K562 (cell line): Measurements from ENCODE around the gene LMOD1. TPM values are rescaled to one million over a fixed set of nuclear protein-coding genes. Genes with fewer than 3 reads are reported as not detected.

Experiments used
- ATF7 ChIP-seq: fragments of 450-650 bp; IDR thresholded peaks from 2 replicates; pipeline ENCODE4 v1.7.1; 2014; ENCODE audit warnings: mild to moderate bottlenecking, moderate library complexity
- CBFA2T3 ChIP-seq: fragments of 450-650 bp; IDR thresholded peaks from 2 replicates; pipeline ENCODE4 v1.6.1; 2017
- CBFB ChIP-seq: sonication (generic); formaldehyde crosslinking; IDR thresholded peaks from 2 replicates; pipeline ENCODE4 v1.4.0; 2020; ENCODE audit warnings: mild to moderate bottlenecking, missing genetic modification reagents
- CEBPG ChIP-seq, 3 experiments: fragments of 200-800 bp in 1 of 3; sonication (Bioruptor generic) in 1 of 3; sonication (generic) in 1 of 3; formaldehyde crosslinking in 1 of 3; IDR thresholded peaks in 2 of 3; conservative IDR thresholded peaks in 1 of 3; 2 replicates each; pipeline versions ENCODE4 v1.6.1 to v1.8.0; 2016 to 2022; ENCODE audit warnings: missing compliant biosample characterization in 2 of 3, missing genetic modification characterization in 2 of 3, mild to moderate bottlenecking in 1 of 3, missing genetic modification reagents in 1 of 3
- CREM ChIP-seq: IDR thresholded peaks from 2 replicates; pipeline ENCODE4 v1.6.1; 2014; ENCODE audit warnings: antibody characterized with exemption, low read depth
- DACH1 ChIP-seq: fragments of 450-650 bp; IDR thresholded peaks from 2 replicates; pipeline ENCODE4 v1.6.1; 2018; ENCODE audit not compliant: partially characterized antibody
- ESRRA ChIP-seq: fragments of 450-650 bp; IDR thresholded peaks from 2 replicates; pipeline ENCODE4 v1.6.1; 2014; ENCODE audit warnings: low read depth, mild to moderate bottlenecking, moderate library complexity, borderline replicate concordance
- GABPB1 ChIP-seq: sonication (generic); formaldehyde crosslinking; IDR thresholded peaks from 2 replicates; pipeline ENCODE4 v1.8.0; 2022; ENCODE audit warnings: mild to moderate bottlenecking, missing genetic modification reagents
- GATAD2B ChIP-seq: fragments of 450-650 bp; IDR thresholded peaks from 2 replicates; pipeline ENCODE4 v1.6.1; 2017; ENCODE audit warnings: mild to moderate bottlenecking, borderline replicate concordance
- L3MBTL2 ChIP-seq: fragments of 450-650 bp; IDR thresholded peaks from 2 replicates; pipeline ENCODE4 v1.6.1; 2016; ENCODE audit warnings: mild to moderate bottlenecking, moderate library complexity
- NBN ChIP-seq: fragments of 450-650 bp; IDR thresholded peaks from 2 replicates; pipeline ENCODE4 v1.6.1; 2016; ENCODE audit warnings: low read depth, mild to moderate bottlenecking
- NCOA1 ChIP-seq: fragments of 450-650 bp; IDR thresholded peaks from 2 replicates; pipeline ENCODE4 v1.6.1; 2016; ENCODE audit warnings: low read depth
- RB1 ChIP-seq: fragments of 450-650 bp; IDR thresholded peaks from 2 replicates; pipeline ENCODE4 v1.6.1; 2017; ENCODE audit warnings: low read depth, mild to moderate bottlenecking
- RBM22 ChIP-seq: fragments of 200-400 bp; formaldehyde crosslinking; IDR thresholded peaks from 2 replicates; pipeline ENCODE4 v1.6.1; 2018; ENCODE audit warnings: low read length, low read depth; ENCODE audit not compliant: poor library complexity, severe bottlenecking
- RCOR1 ChIP-seq, 2 experiments: IDR thresholded peaks; 2 replicates each; pipeline ENCODE4 v1.6.1; 2012; ENCODE audit warnings: low read depth in 2 of 2, low read length in 2 of 2, borderline replicate concordance in 1 of 2, improper control_type of control experiment in 1 of 2
- RNF2 ChIP-seq: sonication (generic); IDR thresholded peaks from 2 replicates; pipeline ENCODE4 v1.6.1; 2016
- SMAD1 ChIP-seq: fragments of 150-350 bp; IDR thresholded peaks from 2 replicates; pipeline ENCODE4 v1.6.1; 2014; ENCODE audit warnings: low read length, low read depth; ENCODE audit not compliant: partially characterized antibody
- SMC3 ChIP-seq: conservative IDR thresholded peaks from 2 replicates; pipeline ENCODE4 v1.6.1; 2011; ENCODE audit warnings: low read depth, low read length, improper control_type of control experiment; ENCODE audit not compliant: insufficient read depth
- SOX6 ChIP-seq: fragments of 450-650 bp; IDR thresholded peaks from 2 replicates; pipeline ENCODE4 v1.6.1; 2014; ENCODE audit warnings: mild to moderate bottlenecking
- TRIM24 ChIP-seq, 2 experiments: fragments of 450-650 bp; IDR thresholded peaks; 2 replicates each; pipeline ENCODE4 v1.6.1; 2016
- ZFP36 ChIP-seq: fragments of 150-350 bp; IDR thresholded peaks from 2 replicates; pipeline ENCODE4 v1.6.1; 2018; ENCODE audit warnings: low read length, low read depth; ENCODE audit not compliant: partially characterized antibody
- ZNF224 ChIP-seq: sonication (generic); formaldehyde crosslinking; IDR thresholded peaks from 2 replicates; pipeline ENCODE4 v1.8.0; 2022; ENCODE audit warnings: mild to moderate bottlenecking, missing genetic modification reagents
- polyA plus RNA-seq, 8 experiments: library from polyadenylated mRNA; depleted of rRNA in 4 of 8; stranded (reverse) in 5 of 8; unstranded in 3 of 8; fragments of >200 nt; fragmentation: Nextera tagmentation in 2 of 8; fragmentation: Illumina TruSeq in 1 of 8; extraction: Ambion mirVana in 2 of 8; extraction: Trizol in 1 of 8; gene quantifications; 2 replicates each; pipeline versions ENCODE4 v1.2.1 to v1.2.3, GENCODE V29; 2011 to 2014; ENCODE audit warnings: inconsistent platforms in 1 of 8, missing spikeins in 1 of 8
- total RNA-seq, 7 experiments: library from RNA; depleted of rRNA in 6 of 7; stranded (reverse); fragments of >200 nt in 6 of 7; fragmentation: Illumina TruSeq in 2 of 7; extraction: Trizol in 2 of 7; gene quantifications; 2 replicates each; pipeline versions ENCODE4 v1.2.1 to v1.2.3, GENCODE V29; 2011 to 2021; ENCODE audit warnings: low replicate concordance in 1 of 7
- TF ChIP-seq, protein P1 (sequence below): fragments of 450-650 bp; formaldehyde crosslinking; IDR thresholded peaks from 2 replicates; pipeline ENCODE4 v1.4.0; 2020; ENCODE audit warnings: mild to moderate bottlenecking, moderate library complexity
- TF ChIP-seq, protein P2 (sequence below), 2 experiments: fragments of 450-650 bp; IDR thresholded peaks; 2 replicates each; pipeline ENCODE4 v1.6.1; 2016
- TF ChIP-seq, protein P3 (sequence below): fragments of 450-650 bp; IDR thresholded peaks from 2 replicates; pipeline ENCODE4 v1.6.1; 2016; ENCODE audit warnings: missing biosample characterization, missing genetic modification characterization

Gene LMOD1
- total and polyA plus RNA-seq, 9 of the 15 experiments (the other 6 are each of a cell fraction or from before 2014, with no cell fraction given): 0.03 to 0.54 (median 0.38) TPM; not detected in 1

DNA sequence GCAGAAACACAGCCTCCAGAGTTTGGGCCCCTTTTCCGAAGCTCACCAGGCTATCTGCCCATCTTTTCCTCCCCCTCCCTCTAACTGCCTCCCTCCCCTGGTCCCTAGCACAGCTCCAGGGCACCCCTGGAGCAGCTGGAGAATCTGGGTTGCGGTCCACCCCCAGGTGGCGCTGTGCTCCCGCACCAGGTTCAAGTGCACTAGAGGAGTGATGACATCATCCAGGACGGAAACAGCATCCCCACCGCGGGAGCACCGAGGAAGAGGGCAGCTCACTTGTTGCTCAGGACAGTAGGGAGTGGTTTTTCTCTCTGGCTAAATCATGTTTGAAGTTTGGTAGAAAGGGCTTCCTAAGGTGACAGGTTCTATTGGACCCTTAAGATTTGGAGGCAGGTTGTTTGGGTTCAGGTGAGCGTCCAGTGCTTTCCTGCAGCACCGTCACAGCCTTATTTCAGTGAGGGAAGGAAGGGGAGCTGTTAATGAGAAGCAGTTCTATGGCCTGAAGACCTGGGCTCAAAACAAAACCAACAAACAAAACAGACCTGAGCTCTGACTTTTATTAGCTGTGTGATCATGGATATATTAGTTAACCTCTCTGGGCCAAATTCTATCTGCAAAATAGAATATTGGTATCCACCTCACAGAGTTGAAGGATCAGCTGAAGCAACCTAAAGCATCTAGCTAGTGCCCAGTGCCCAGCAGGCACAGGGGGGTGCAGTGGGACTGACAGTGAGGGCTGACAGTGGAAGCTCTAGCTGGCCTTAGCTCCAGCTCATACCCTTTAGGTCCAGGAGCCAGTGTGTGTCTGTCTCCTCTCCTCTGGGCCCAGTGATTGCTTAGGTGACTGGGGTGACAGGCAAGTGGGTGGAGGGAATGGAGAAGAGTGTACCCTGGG is 50.2 kb downstream of the LMOD1 start (continued):
- TF ChIP-seq TRIM24 (IDR thresholded peaks at IDR 0.05): peak in 1 of 2 experiments; percentile 55; a peak in 1 of 4 replicates
- peak; percentile 62; the same call in 1 of the 2 replicates for TF ChIP-seq SOX6
- TF ChIP-seq SMC3: peak; percentile 100
- no peak for TF ChIP-seq RBM22
- TF ChIP-seq RB1: peak; percentile 88
- TF ChIP-seq, protein P1, sequence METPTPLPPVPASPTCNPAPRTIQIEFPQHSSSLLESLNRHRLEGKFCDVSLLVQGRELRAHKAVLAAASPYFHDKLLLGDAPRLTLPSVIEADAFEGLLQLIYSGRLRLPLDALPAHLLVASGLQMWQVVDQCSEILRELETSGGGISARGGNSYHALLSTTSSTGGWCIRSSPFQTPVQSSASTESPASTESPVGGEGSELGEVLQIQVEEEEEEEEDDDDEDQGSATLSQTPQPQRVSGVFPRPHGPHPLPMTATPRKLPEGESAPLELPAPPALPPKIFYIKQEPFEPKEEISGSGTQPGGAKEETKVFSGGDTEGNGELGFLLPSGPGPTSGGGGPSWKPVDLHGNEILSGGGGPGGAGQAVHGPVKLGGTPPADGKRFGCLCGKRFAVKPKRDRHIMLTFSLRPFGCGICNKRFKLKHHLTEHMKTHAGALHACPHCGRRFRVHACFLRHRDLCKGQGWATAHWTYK (CRISPR knock-in tag): peak; percentile 36; the same call in 1 of the 2 replicates
- peak; percentile 95 for TF ChIP-seq CREM
- TF ChIP-seq L3MBTL2: peak; percentile 31; the same call in 1 of the 2 replicates
- peak; percentile 30 for TF ChIP-seq ZFP36
- TF ChIP-seq, protein P2, sequence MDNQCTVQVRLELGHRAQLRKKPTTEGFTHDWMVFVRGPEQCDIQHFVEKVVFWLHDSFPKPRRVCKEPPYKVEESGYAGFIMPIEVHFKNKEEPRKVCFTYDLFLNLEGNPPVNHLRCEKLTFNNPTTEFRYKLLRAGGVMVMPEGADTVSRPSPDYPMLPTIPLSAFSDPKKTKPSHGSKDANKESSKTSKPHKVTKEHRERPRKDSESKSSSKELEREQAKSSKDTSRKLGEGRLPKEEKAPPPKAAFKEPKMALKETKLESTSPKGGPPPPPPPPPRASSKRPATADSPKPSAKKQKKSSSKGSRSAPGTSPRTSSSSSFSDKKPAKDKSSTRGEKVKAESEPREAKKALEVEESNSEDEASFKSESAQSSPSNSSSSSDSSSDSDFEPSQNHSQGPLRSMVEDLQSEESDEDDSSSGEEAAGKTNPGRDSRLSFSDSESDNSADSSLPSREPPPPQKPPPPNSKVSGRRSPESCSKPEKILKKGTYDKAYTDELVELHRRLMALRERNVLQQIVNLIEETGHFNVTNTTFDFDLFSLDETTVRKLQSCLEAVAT (IDR thresholded peaks at IDR 0.05): peak; percentile 67 to 85; a peak in 2 of 4 replicates
- peak; percentile 85; the same call in 1 of the 2 replicates for TF ChIP-seq ESRRA
- TF ChIP-seq GATAD2B: no peak; the same call in 1 of the 2 replicates
- peak; percentile 61 to 97; a peak in 3 of 4 replicates for TF ChIP-seq RCOR1 (IDR thresholded peaks at IDR 0.05; ENCODE audit: borderline replicate concordance in 1 of 2, low read depth in 2 of 2, low read length in 2 of 2)
- no peak for TF ChIP-seq RNF2
- TF ChIP-seq ATF7: peak; percentile 99
- TF ChIP-seq DACH1: peak; percentile 65
- TF ChIP-seq NBN: peak; percentile 74
- peak; percentile 100 for TF ChIP-seq CBFB (CRISPR knock-in tag)
- TF ChIP-seq CBFA2T3: peak; percentile 30; the same call in 1 of the 2 replicates
- TF ChIP-seq NCOA1: 0 out of 2 replicates have a peak, but pooled peaks have one; percentile 27
- TF ChIP-seq, protein P3, sequence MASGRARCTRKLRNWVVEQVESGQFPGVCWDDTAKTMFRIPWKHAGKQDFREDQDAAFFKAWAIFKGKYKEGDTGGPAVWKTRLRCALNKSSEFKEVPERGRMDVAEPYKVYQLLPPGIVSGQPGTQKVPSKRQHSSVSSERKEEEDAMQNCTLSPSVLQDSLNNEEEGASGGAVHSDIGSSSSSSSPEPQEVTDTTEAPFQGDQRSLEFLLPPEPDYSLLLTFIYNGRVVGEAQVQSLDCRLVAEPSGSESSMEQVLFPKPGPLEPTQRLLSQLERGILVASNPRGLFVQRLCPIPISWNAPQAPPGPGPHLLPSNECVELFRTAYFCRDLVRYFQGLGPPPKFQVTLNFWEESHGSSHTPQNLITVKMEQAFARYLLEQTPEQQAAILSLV: peak; percentile 46; the same call in 1 of the 2 replicates
- TF ChIP-seq SMAD1: peak; percentile 60
- TF ChIP-seq GABPB1 (CRISPR knock-in tag): peak; percentile 86
- no peak for TF ChIP-seq ZNF224 (CRISPR knock-in tag)
- TF ChIP-seq CEBPG (CRISPR knock-in tag; IDR thresholded peaks at IDR 0.05): peak; percentile 90
- TF ChIP-seq CEBPG (tag; conservative IDR thresholded peaks at IDR 0.05 in 1 of 2, IDR thresholded peaks at IDR 0.05 in 1 of 2): peak; percentile 76 to 89
